Fibroblast of pulmonary artery (primary cell): ENCODE measurements around the gene CTNNA3.

Experiments used
- DNase-seq: peaks from one replicate; pipeline ENCODE4 v3.0.0-alpha.2; 2010; ENCODE audit warnings: low read depth
- H3K4me3 ChIP-seq: replicated peaks from 2 replicates; pipeline ENCODE4 v1.5.1; 2011; ENCODE audit warnings: low read depth, mild to moderate bottlenecking, control low read depth, low read length, moderate library complexity
- TF ChIP-seq, protein P1 (sequence below): IDR thresholded peaks from 2 replicates; pipeline ENCODE4 v1.5.1; 2011; ENCODE audit warnings: mild to moderate bottlenecking, control low read depth, low read length, inconsistent platforms; ENCODE audit errors: missing control alignments

Gene CTNNA3

GRCh38 chr10:67175354-67175753, 520.6 kb downstream of the CTNNA3 start:
- no peak for DNase-seq
- no peak overlapping the region for H3K4me3 ChIP-seq
- TF ChIP-seq, protein P1, sequence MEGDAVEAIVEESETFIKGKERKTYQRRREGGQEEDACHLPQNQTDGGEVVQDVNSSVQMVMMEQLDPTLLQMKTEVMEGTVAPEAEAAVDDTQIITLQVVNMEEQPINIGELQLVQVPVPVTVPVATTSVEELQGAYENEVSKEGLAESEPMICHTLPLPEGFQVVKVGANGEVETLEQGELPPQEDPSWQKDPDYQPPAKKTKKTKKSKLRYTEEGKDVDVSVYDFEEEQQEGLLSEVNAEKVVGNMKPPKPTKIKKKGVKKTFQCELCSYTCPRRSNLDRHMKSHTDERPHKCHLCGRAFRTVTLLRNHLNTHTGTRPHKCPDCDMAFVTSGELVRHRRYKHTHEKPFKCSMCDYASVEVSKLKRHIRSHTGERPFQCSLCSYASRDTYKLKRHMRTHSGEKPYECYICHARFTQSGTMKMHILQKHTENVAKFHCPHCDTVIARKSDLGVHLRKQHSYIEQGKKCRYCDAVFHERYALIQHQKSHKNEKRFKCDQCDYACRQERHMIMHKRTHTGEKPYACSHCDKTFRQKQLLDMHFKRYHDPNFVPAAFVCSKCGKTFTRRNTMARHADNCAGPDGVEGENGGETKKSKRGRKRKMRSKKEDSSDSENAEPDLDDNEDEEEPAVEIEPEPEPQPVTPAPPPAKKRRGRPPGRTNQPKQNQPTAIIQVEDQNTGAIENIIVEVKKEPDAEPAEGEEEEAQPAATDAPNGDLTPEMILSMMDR: no peak

GRCh38 chr10:67173787-67174186, 522.2 kb downstream of the CTNNA3 start:
- DNase-seq: no peak
- no peak overlapping the region for H3K4me3 ChIP-seq
- TF ChIP-seq, protein P1: no peak

GRCh38 chr10:67171970-67172369, 524.0 kb downstream of the CTNNA3 start:
- no peak for DNase-seq
- TF ChIP-seq, protein P1: no peak
- no peak overlapping the region for H3K4me3 ChIP-seq

- no peak overlapping the region for H3K4me3 ChIP-seq
- no peak for DNase-seq
- TF ChIP-seq, protein P1: no peak
These were observed 539.8 kb downstream of the CTNNA3 start for GRCh38 chr10:67156239-67156638.

DNA sequence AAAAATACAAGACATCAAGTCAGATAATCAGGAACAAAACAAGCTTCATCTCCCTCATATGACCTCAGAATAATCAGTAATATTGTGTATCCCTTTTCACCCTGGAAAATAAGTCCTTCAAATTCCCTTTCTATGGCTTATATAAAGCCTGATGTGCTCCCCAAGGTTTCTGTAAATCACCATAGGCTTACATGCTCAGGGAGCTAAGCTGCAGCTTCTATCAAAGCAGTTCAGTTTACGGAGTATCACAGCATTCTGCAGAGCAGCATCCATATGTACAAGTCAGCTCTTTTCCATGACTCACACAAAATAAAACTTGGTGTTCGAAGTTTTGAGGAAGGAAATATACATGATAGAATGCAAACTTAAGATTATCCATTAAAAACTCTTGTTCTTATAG, 544.5 kb downstream of the CTNNA3 start:
- DNase-seq: no peak
- TF ChIP-seq, protein P1: no peak
- H3K4me3 ChIP-seq: no peak overlapping the region

GRCh38 chr10:67144530-67144929, 551.5 kb downstream of the CTNNA3 start:
- no peak for DNase-seq
- H3K4me3 ChIP-seq: no peak overlapping the region
- TF ChIP-seq, protein P1: no peak

DNA sequence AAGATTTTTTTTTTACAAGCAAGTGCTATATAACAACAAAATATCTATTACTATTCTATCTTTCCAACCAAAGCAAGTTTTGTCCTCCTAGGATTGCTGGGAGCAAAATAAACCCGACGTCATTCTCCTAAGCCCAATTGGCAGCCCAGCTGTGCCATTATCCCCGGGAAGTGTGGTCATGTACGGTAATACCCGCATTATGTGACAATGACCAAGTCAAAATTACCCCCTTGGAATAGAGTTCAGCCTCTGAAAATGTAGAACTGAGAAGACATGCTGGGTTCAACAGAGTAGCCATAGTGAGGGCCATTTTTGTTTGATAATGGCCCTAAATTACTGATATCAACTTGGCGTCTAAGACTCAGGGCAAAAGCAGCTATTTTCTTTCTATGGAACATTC, 554.7 kb downstream of the CTNNA3 start:
- DNase-seq: no peak
- TF ChIP-seq, protein P1: no peak

More for the DNA sequence above, 554.7 kb downstream of the CTNNA3 start:
- no peak overlapping the region for H3K4me3 ChIP-seq
